NT2/D1 (cell line): ENCODE results near the gene PDLIM5.

Source experiments
- DNase-seq: peaks from one replicate; pipeline ENCODE4 v3.0.0-alpha.2; 2011; ENCODE audit warnings: low read depth, low spot score
- H3K27me3 ChIP-seq: 2 replicates; pipeline ENCODE4 v1.6.0; 2011; ENCODE audit warnings: mild to moderate bottlenecking; ENCODE audit not compliant: insufficient read length, insufficient read depth
- H3K36me3 ChIP-seq: 2 replicates; pipeline ENCODE4 v1.6.1; 2011; ENCODE audit warnings: mild to moderate bottlenecking, low read length, mixed read lengths; ENCODE audit not compliant: insufficient read depth, insufficient read length
- H3K4me1 ChIP-seq: 2 replicates; pipeline ENCODE4 v1.5.1; 2011; ENCODE audit not compliant: insufficient read depth, insufficient read length
- H3K4me3 ChIP-seq: 2 replicates; pipeline ENCODE4 v1.5.1; 2011; ENCODE audit warnings: low read depth; ENCODE audit not compliant: insufficient read length
- H3K9ac ChIP-seq: 2 replicates; pipeline ENCODE4 v1.6.0; 2011; ENCODE audit warnings: low read depth; ENCODE audit not compliant: insufficient read length
- H3K9me3 ChIP-seq: 2 replicates; pipeline ENCODE4 v1.5.1; 2011; ENCODE audit warnings: mild to moderate bottlenecking, low read length; ENCODE audit not compliant: insufficient read depth
- SUZ12 ChIP-seq: IDR thresholded peaks from 2 replicates; pipeline ENCODE4 v1.6.1; 2011; ENCODE audit not compliant: insufficient read length, insufficient read depth; ENCODE audit errors: extremely low read depth
- YY1 ChIP-seq: IDR thresholded peaks from 2 replicates; pipeline ENCODE4 v1.6.1; 2011; ENCODE audit not compliant: insufficient read length, insufficient read depth
- ZNF274 ChIP-seq: IDR thresholded peaks from 2 replicates; pipeline ENCODE4 v1.6.1; 2011; ENCODE audit warnings: mild to moderate bottlenecking, low read depth, low read length

Gene PDLIM5

GRCh38 chr4:94428884-94429283 lies 22.9 kb upstream of the PDLIM5 start:
- Histone ChIP-seq H3K4me3 (no peak overlapping the region), H3K27me3 (no peaks in the 10 kb centered on the region), H3K4me1 (no peaks in the 10 kb centered on the region), H3K9me3 (peaks cover 23% of the 10 kb centered on the region), H3K36me3 (no peaks in the 10 kb centered on the region), H3K9ac (no peak overlapping the region)
- TF ChIP-seq ZNF274 (no peak), YY1 (no peak), SUZ12 (no peak)
- DNase-seq: no peak

- Histone ChIP-seq H3K27me3 (no peaks in the 10 kb centered on the region), H3K9ac (no peak overlapping the region), H3K4me1 (no peaks in the 10 kb centered on the region), H3K9me3 (peaks cover 20% of the 10 kb centered on the region), H3K36me3 (no peaks in the 10 kb centered on the region), H3K4me3 (no peak overlapping the region)
- TF ChIP-seq ZNF274: no peak
- TF ChIP-seq SUZ12: no peak
- TF ChIP-seq YY1: no peak
- no peak for DNase-seq
These were observed 21.3 kb upstream of the PDLIM5 start for GRCh38 chr4:94430406-94430805.

GRCh38 chr4:94431388-94431787 lies 20.4 kb upstream of the PDLIM5 start:
- no peaks in the 10 kb centered on the region for H3K36me3 ChIP-seq
- no peaks in the 10 kb centered on the region for H3K27me3 ChIP-seq
- H3K4me1 ChIP-seq: no peaks in the 10 kb centered on the region
- H3K9ac ChIP-seq: no peak overlapping the region
- H3K4me3 ChIP-seq: no peak overlapping the region
- H3K9me3 ChIP-seq: peaks cover 10% of the 10 kb centered on the region
- TF ChIP-seq ZNF274 (no peak), SUZ12 (no peak), YY1 (no peak)
- DNase-seq: no peak

- TF ChIP-seq SUZ12: no peak
- no peak for TF ChIP-seq YY1
- TF ChIP-seq ZNF274: no peak
- Histone ChIP-seq H3K9me3 (no peaks in the 10 kb centered on the region), H3K4me1 (no peaks in the 10 kb centered on the region), H3K27me3 (no peaks in the 10 kb centered on the region), H3K36me3 (no peaks in the 10 kb centered on the region), H3K4me3 (no peak overlapping the region), H3K9ac (no peak overlapping the region)
- DNase-seq: no peak
These were observed 17.2 kb upstream of the PDLIM5 start for GRCh38 chr4:94434505-94434904.

GRCh38 chr4:94435874-94436273 lies 15.9 kb upstream of the PDLIM5 start:
- no peaks in the 10 kb centered on the region for H3K27me3 ChIP-seq
- H3K4me1 ChIP-seq: no peaks in the 10 kb centered on the region
- H3K9ac ChIP-seq: no peak overlapping the region
- no peak for DNase-seq
- TF ChIP-seq ZNF274: no peak
- TF ChIP-seq SUZ12: no peak
- no peak for TF ChIP-seq YY1
- no peak overlapping the region for H3K4me3 ChIP-seq
- H3K9me3 ChIP-seq: no peaks in the 10 kb centered on the region
- H3K36me3 ChIP-seq: no peaks in the 10 kb centered on the region

GRCh38 chr4:94436512-94436911 lies 15.2 kb upstream of the PDLIM5 start:
- no peak for DNase-seq
- TF ChIP-seq YY1 (no peak), SUZ12 (no peak), ZNF274 (no peak)
- Histone ChIP-seq H3K4me1 (no peaks in the 10 kb centered on the region), H3K4me3 (no peak overlapping the region), H3K27me3 (no peaks in the 10 kb centered on the region), H3K9ac (no peak overlapping the region), H3K36me3 (no peaks in the 10 kb centered on the region), H3K9me3 (no peaks in the 10 kb centered on the region)

- no peaks in the 10 kb centered on the region for H3K27me3 ChIP-seq
- no peak for DNase-seq
- H3K4me1 ChIP-seq: no peaks in the 10 kb centered on the region
- no peak for TF ChIP-seq SUZ12
- no peak for TF ChIP-seq YY1
- TF ChIP-seq ZNF274: no peak
- no peak overlapping the region for H3K4me3 ChIP-seq
- H3K36me3 ChIP-seq: no peaks in the 10 kb centered on the region
- H3K9ac ChIP-seq: no peak overlapping the region
- no peaks in the 10 kb centered on the region for H3K9me3 ChIP-seq
These were observed 12.1 kb upstream of the PDLIM5 start for GRCh38 chr4:94439606-94440005.

GRCh38 chr4:94441838-94442237 lies 9.9 kb upstream of the PDLIM5 start:
- no peak overlapping the region for H3K4me3 ChIP-seq
- TF ChIP-seq ZNF274 (no peak), YY1 (no peak), SUZ12 (no peak)

More at GRCh38 chr4:94441838-94442237, 9.9 kb upstream of the PDLIM5 start:
- no peak overlapping the region for H3K9ac ChIP-seq
- no peaks in the 10 kb centered on the region for H3K36me3 ChIP-seq
- no peak for DNase-seq
- no peaks in the 10 kb centered on the region for H3K27me3 ChIP-seq
- no peaks in the 10 kb centered on the region for H3K4me1 ChIP-seq
- no peaks in the 10 kb centered on the region for H3K9me3 ChIP-seq
